ENCODE results near the gene PSKH1. TPM values are rescaled to one million over a fixed set of nuclear protein-coding genes. Genes with fewer than 3 reads are reported as not detected.

PSKH1 gene
- total RNA-seq, 1 donor from 2014 or later: 9.9 TPM

DNA sequence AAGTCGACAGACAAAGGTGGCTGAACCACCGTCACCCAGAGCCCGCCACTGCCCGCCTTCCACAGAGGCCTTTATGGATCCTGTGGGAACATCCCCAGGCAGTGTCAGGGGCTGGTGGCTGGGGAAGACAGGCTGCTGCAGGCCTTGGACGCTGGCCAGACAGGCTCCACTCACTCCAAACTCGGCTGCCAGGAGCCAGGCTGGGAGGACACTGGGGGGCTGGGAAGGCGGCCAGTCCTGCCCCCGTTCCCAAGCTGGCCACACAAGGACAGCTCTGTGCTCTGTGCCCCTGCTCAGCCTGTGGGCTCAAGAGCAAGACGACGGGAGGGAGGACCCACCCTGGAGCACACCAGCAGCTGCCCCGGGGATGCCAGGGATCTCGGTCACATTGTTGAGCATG is 58.4 kb downstream of the PSKH1 start:
- peak overlapping the region; percentile 16 for H3K27ac ChIP-seq (ENCODE audit: low read depth, low read length)
- H3K27me3 ChIP-seq (ENCODE audit: control insufficient read depth in 3 of 3, insufficient read depth in 3 of 3, low read length in 3 of 3): no peaks in the 10 kb centered on the region
- H3K4me3 ChIP-seq (ENCODE audit: low read length in 3 of 3): no peak overlapping the region
- no peaks in the 10 kb centered on the region for H3K9me3 ChIP-seq (ENCODE audit: control insufficient read depth in 3 of 3, low read length in 3 of 3)
- peaks cover 71 to 78% (median 76%) of the 10 kb centered on the region in 3 donors for H3K36me3 ChIP-seq (ENCODE audit: control insufficient read depth in 3 of 3, insufficient read depth in 3 of 3, low read length in 3 of 3)
- H3K4me1 ChIP-seq (ENCODE audit: control insufficient read depth in 3 of 3, insufficient read depth in 3 of 3, low read length in 3 of 3): peaks cover 19 to 24% (median 23%) of the 10 kb centered on the region in 3 donors
- peak overlapping the region in 1 of 3 donors; percentile 64 for H3K9ac ChIP-seq (ENCODE audit: low read depth in 1 of 3, low read length in 3 of 3)

DNA sequence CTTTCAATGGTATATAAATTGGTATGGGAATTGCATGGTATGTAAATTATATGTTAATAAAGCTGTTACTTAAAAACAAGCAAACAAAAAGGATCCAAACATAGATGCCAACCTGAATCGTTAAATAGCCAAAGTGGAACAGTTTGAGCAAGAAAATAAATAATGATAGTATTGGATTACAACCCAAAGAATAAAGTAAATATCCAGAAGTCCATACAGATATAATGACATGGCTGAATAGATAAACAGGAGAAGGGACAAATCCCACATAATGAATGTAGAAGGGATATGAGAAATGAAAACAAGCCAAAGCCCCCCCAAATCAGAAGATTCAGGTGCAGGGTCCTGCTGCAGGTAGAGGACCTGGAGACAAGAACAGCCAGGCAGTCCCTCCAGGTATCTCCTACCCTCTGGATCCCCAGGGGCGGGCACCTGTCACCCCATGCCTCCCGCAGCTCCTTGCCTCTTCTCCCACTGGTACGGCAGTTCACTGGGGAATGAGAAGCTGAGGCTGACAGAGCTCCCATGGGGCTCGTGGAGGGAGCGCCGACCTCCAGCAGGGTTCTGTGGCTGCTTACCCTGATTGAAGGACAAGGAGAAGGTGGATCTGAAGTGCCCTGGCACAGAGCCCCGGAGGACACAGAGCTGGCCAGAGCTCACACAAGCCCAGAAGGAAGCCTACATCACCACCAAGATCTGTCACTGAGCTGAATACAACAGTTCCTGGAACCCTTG is 60.8 kb downstream of the PSKH1 start:
- peaks cover 26 to 29% (median 27%) of the 10 kb centered on the region in 3 donors for H3K4me1 ChIP-seq (ENCODE audit: control insufficient read depth in 3 of 3, insufficient read depth in 3 of 3, low read length in 3 of 3)
- no peak overlapping the region for H3K4me3 ChIP-seq (ENCODE audit: low read length in 3 of 3)
- no peaks in the 10 kb centered on the region for H3K27me3 ChIP-seq (ENCODE audit: control insufficient read depth in 3 of 3, insufficient read depth in 3 of 3, low read length in 3 of 3)
- H3K9me3 ChIP-seq (ENCODE audit: control insufficient read depth in 3 of 3, low read length in 3 of 3): no peaks in the 10 kb centered on the region
- peak overlapping the region in 1 of 3 donors; percentile 33 for H3K9ac ChIP-seq (ENCODE audit: low read depth in 1 of 3, low read length in 3 of 3)
- no peak overlapping the region for H3K27ac ChIP-seq (ENCODE audit: low read depth, low read length)
- peaks cover 59 to 66% (median 61%) of the 10 kb centered on the region in 3 donors for H3K36me3 ChIP-seq (ENCODE audit: control insufficient read depth in 3 of 3, insufficient read depth in 3 of 3, low read length in 3 of 3)

DNA sequence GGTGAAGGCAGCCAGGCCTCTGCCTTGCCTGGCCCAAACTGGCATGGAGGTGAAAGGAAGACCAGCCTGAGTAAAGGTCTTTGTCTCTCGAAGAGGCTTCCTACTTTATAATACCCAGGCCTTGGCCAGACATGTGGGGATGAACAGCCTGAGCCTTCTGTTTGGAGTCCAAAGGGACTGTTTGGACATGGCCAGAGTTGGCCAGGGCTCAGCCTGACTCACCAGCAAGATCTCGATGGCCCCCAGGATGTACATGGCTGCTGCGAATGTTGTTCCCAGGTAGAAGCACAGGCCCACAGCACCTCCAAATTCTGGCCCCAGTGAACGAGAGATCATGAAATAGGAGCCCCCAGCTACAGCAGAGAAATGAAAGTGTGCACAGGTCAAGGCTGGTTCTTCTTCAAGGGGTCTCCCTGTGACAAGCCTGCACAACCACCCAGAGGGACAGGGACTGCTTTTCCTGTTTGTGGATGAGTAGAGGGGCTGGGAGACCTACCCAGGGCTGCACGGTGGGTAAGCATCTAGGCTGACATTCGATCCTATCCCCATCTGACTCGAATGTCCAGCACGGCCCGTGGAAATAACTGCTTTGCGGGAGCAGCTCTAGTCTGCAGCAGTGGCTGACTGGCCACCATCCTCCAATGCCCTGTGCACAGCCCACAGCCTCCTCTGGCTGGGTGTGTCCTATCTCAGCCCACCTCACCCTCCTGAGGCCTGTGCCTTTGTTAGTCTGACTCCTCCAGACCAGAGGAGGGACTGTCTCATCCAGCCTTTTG is 61.6 kb downstream of the PSKH1 start:
- H3K4me1 ChIP-seq (ENCODE audit: control insufficient read depth in 3 of 3, insufficient read depth in 3 of 3, low read length in 3 of 3): peaks cover 34 to 37% (median 35%) of the 10 kb centered on the region in 3 donors
- H3K9ac ChIP-seq (ENCODE audit: low read depth in 1 of 3, low read length in 3 of 3): peak overlapping the region; percentile 8 to 54 (median 25)
- no peak overlapping the region for H3K27ac ChIP-seq (ENCODE audit: low read depth, low read length)
- H3K27me3 ChIP-seq (ENCODE audit: control insufficient read depth in 3 of 3, insufficient read depth in 3 of 3, low read length in 3 of 3): no peaks in the 10 kb centered on the region
- H3K36me3 ChIP-seq (ENCODE audit: control insufficient read depth in 3 of 3, insufficient read depth in 3 of 3, low read length in 3 of 3): peaks cover 55 to 65% (median 58%) of the 10 kb centered on the region in 3 donors
- no peaks in the 10 kb centered on the region for H3K9me3 ChIP-seq (ENCODE audit: control insufficient read depth in 3 of 3, low read length in 3 of 3)
- H3K4me3 ChIP-seq (ENCODE audit: low read length in 3 of 3): no peak overlapping the region

DNA sequence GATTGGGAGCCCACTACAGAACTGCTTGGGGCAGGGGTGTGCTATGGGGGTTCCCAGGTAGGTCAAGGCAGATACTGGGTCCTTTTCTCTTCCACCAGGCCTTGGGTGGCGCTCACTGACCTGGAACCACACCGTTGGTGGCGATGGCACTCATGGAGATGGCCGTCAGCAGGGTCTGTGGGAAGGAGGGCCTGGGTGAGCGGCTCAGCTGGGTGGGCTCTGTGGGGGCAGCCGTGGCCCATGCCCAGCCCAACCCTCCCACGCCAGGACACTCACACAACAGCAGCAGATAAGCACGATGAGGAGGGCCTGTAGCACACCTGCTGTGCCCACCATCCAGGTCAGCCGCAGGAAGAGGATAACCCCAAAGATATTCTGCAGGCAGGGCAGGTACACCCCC is 64.6 kb downstream of the PSKH1 start:
- Histone ChIP-seq H3K9ac (ENCODE audit: low read depth in 1 of 3, low read length in 3 of 3) (no peak overlapping the region), H3K27me3 (ENCODE audit: control insufficient read depth in 3 of 3, insufficient read depth in 3 of 3, low read length in 3 of 3) (no peaks in the 10 kb centered on the region), H3K27ac (ENCODE audit: low read depth, low read length) (no peak overlapping the region), H3K9me3 (ENCODE audit: control insufficient read depth in 3 of 3, low read length in 3 of 3) (no peaks in the 10 kb centered on the region), H3K4me1 (ENCODE audit: control insufficient read depth in 3 of 3, insufficient read depth in 3 of 3, low read length in 3 of 3) (peaks cover 52 to 56% (median 53%) of the 10 kb centered on the region in 3 donors), H3K36me3 (ENCODE audit: control insufficient read depth in 3 of 3, insufficient read depth in 3 of 3, low read length in 3 of 3) (peaks cover 52 to 66% (median 61%) of the 10 kb centered on the region in 3 donors), H3K4me3 (ENCODE audit: low read length in 3 of 3) (no peak overlapping the region)

DNA sequence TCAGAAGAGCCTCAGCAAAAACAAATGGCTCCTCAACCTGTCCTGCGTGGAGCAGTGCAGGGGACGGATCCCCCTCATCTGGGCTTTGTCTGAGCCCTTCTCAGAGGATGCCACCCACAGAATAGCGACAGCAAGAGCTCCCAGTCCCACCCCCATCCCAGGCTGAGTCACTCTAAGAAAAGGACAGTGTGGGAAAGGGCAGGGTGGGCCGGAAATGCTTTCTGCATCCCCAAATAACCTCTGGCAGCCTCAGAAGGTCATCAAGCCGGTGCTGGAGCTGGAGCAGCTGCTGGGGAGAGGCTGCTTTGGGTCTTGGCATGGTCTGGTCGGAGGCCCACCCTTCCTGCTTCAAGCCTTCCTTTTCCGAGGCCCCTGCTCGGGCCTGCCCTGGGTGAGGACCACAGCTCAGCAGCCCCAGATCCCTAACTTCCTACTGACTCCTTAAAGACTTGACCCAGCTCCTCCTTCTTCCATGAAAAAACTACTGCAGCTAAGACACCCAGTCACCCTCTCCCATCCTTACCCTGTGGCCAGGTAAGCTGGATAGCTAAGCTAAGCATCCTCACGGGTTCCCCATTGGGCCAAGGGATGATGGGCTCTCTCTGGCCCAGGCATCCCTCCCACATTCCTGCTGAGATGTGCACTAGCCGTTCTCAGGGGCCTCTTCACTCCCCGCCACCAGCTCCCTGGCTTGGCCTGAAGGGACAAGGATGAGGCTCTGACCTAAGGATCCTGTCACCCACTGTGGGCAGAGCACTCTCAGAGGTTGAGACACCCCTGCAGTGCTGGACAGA is 66.7 kb downstream of the PSKH1 start:
- Histone ChIP-seq H3K9ac (ENCODE audit: low read depth in 1 of 3, low read length in 3 of 3) (peak overlapping the region in 1 of 3 donors; percentile 71), H3K4me1 (ENCODE audit: control insufficient read depth in 3 of 3, insufficient read depth in 3 of 3, low read length in 3 of 3) (peaks cover 66 to 69% (median 67%) of the 10 kb centered on the region in 3 donors), H3K4me3 (ENCODE audit: low read length in 3 of 3) (peak overlapping the region in 1 of 3 donors; percentile 41), H3K27me3 (ENCODE audit: control insufficient read depth in 3 of 3, insufficient read depth in 3 of 3, low read length in 3 of 3) (no peaks in the 10 kb centered on the region), H3K9me3 (ENCODE audit: control insufficient read depth in 3 of 3, low read length in 3 of 3) (no peaks in the 10 kb centered on the region), H3K27ac (ENCODE audit: low read depth, low read length) (peak overlapping the region; percentile 68), H3K36me3 (ENCODE audit: control insufficient read depth in 3 of 3, insufficient read depth in 3 of 3, low read length in 3 of 3) (peaks cover 41 to 60% (median 56%) of the 10 kb centered on the region in 3 donors)

DNA sequence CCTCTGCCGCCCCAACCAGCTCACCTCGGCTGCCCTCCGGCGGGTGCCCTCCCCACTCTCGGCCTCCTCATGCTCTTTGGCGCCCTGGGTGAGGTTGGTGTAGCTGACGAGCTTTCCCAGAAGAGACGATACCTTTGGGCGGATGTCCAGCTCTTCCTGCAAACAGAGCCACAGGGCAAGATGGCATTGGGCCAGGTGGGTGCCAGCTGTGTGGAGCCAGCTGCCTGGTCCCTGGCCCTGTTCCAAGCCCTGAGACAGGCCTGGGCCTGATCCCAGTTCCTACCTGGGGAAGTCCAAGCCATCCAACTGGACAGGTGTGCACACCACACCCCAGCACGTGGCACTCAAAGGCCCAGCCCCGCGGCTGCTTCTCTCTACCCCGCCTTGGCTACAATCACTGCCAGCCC is 68.5 kb downstream of the PSKH1 start:
- Histone ChIP-seq H3K4me3 (ENCODE audit: low read length in 3 of 3) (peak overlapping the region in 1 of 3 donors; percentile 22), H3K4me1 (ENCODE audit: control insufficient read depth in 3 of 3, insufficient read depth in 3 of 3, low read length in 3 of 3) (peaks cover 83 to 85% (median 83%) of the 10 kb centered on the region in 3 donors), H3K9ac (ENCODE audit: low read depth in 1 of 3, low read length in 3 of 3) (peak overlapping the region in 2 of 3 donors; percentile 35 to 71), H3K27ac (ENCODE audit: low read depth, low read length) (peak overlapping the region; percentile 10), H3K9me3 (ENCODE audit: control insufficient read depth in 3 of 3, low read length in 3 of 3) (no peaks in the 10 kb centered on the region), H3K36me3 (ENCODE audit: control insufficient read depth in 3 of 3, insufficient read depth in 3 of 3, low read length in 3 of 3) (peaks cover 32 to 51% (median 50%) of the 10 kb centered on the region in 3 donors), H3K27me3 (ENCODE audit: control insufficient read depth in 3 of 3, insufficient read depth in 3 of 3, low read length in 3 of 3) (no peaks in the 10 kb centered on the region)

DNA sequence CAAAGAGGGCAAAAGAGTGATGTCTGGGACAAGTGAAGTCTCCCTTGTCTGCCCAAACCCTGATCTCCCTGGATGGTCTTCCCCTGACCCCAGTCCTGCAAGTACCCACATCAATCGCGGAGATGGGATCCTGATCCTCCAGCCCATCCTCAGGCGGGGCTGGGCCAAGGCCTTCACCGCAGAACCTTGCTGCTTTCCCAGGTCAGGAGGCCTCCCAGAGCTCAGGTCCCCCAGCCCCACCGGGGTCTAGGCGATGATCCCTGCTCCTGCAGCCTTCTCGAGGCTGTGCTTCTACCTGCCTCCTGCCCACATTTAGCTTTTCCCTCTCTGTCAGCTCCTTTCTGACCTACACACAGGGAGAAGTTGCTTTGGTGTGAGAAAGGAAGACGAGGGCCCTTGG is 69.1 kb downstream of the PSKH1 start:
- peaks cover 89 to 90% (median 89%) of the 10 kb centered on the region in 3 donors for H3K4me1 ChIP-seq (ENCODE audit: control insufficient read depth in 3 of 3, insufficient read depth in 3 of 3, low read length in 3 of 3)
- H3K27ac ChIP-seq (ENCODE audit: low read depth, low read length): peak overlapping the region; percentile 16
- H3K9ac ChIP-seq (ENCODE audit: low read depth in 1 of 3, low read length in 3 of 3): peak overlapping the region in 1 of 3 donors; percentile 60
- no peak overlapping the region for H3K4me3 ChIP-seq (ENCODE audit: low read length in 3 of 3)
- no peaks in the 10 kb centered on the region for H3K27me3 ChIP-seq (ENCODE audit: control insufficient read depth in 3 of 3, insufficient read depth in 3 of 3, low read length in 3 of 3)
- H3K9me3 ChIP-seq (ENCODE audit: control insufficient read depth in 3 of 3, low read length in 3 of 3): no peaks in the 10 kb centered on the region
- peaks cover 32 to 51% (median 50%) of the 10 kb centered on the region in 3 donors for H3K36me3 ChIP-seq (ENCODE audit: control insufficient read depth in 3 of 3, insufficient read depth in 3 of 3, low read length in 3 of 3)

DNA sequence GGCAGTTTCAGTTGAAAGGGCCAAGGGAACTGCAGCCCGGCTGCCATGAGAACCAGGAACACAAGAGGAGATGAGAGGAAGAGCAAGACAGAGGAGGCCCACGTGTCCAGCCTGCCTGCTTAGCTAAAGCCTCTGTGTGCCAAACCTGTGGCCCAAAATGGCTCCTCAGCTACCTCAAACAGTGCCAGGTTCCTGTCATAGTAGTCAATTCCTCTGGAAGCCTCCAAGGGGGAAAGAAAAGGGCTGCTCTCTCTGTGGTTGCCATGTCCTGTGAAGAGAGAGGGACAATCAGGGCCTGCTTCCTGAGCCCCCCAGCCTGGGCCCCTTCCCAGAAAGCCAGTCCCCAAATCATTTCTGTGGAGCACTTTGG is 70.2 kb downstream of the PSKH1 start:
- peak overlapping the region; percentile 93 for H3K27ac ChIP-seq (ENCODE audit: low read depth, low read length)
- H3K27me3 ChIP-seq (ENCODE audit: control insufficient read depth in 3 of 3, insufficient read depth in 3 of 3, low read length in 3 of 3): no peaks in the 10 kb centered on the region
- H3K9me3 ChIP-seq (ENCODE audit: control insufficient read depth in 3 of 3, low read length in 3 of 3): no peaks in the 10 kb centered on the region
- H3K36me3 ChIP-seq (ENCODE audit: control insufficient read depth in 3 of 3, insufficient read depth in 3 of 3, low read length in 3 of 3): peaks cover 32 to 44% (median 42%) of the 10 kb centered on the region in 3 donors
- H3K9ac ChIP-seq (ENCODE audit: low read depth in 1 of 3, low read length in 3 of 3): peak overlapping the region; percentile 2 to 98 (median 28)
- peaks cover 95 to 97% (median 95%) of the 10 kb centered on the region in 3 donors for H3K4me1 ChIP-seq (ENCODE audit: control insufficient read depth in 3 of 3, insufficient read depth in 3 of 3, low read length in 3 of 3)
- H3K4me3 ChIP-seq (ENCODE audit: low read length in 3 of 3): peak overlapping the region in 2 of 3 donors; percentile 28 to 41

DNA sequence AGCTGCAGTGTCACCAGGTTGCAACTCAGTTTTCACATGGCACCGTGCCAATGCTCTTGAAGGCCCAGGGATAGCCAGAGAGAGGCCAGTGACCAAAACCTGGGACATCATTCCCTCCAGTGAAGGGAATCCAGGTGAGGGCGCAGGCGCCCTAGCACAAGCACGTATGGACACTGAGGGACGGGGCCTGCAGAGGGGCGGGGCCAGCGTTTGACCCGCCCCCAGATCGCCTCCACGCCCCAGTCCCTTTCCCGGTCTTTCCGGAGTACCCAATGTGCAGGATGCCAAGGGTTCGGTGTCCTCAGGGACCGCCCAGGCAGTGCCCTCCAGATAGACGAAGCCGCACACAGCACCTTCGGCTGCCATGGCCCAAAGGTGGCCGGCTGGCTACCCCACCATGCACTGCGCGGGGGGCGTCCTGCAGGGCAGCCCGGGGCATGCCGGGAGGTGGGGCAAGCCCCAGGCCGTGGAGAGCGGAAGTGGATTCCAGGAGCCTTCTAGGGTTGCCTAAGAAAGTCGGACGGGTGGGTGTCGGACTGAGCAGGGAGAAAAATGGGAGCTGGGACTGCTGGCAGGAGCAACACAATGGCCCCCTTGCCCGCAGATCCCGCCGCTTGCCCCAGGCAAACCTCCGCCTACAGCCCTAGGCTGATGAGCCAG is 70.7 kb downstream of the PSKH1 start:
- H3K4me3 ChIP-seq (ENCODE audit: low read length in 3 of 3): peak overlapping the region; percentile 28 to 58 (median 31)
- peaks cover 27 to 39% (median 38%) of the 10 kb centered on the region in 3 donors for H3K36me3 ChIP-seq (ENCODE audit: control insufficient read depth in 3 of 3, insufficient read depth in 3 of 3, low read length in 3 of 3)
- H3K9me3 ChIP-seq (ENCODE audit: control insufficient read depth in 3 of 3, low read length in 3 of 3): no peaks in the 10 kb centered on the region
- H3K9ac ChIP-seq (ENCODE audit: low read depth in 1 of 3, low read length in 3 of 3): peak overlapping the region in 2 of 3 donors; percentile 2 to 98
- H3K4me1 ChIP-seq (ENCODE audit: control insufficient read depth in 3 of 3, insufficient read depth in 3 of 3, low read length in 3 of 3): peaks cover 91 to 95% (median 92%) of the 10 kb centered on the region in 3 donors
- H3K27ac ChIP-seq (ENCODE audit: low read depth, low read length): peak overlapping the region; percentile 93
- H3K27me3 ChIP-seq (ENCODE audit: control insufficient read depth in 3 of 3, insufficient read depth in 3 of 3, low read length in 3 of 3): no peaks in the 10 kb centered on the region
